ENCODE measurements around the gene GIMAP5. TPM values are rescaled to one million over a fixed set of nuclear protein-coding genes. Genes with fewer than 3 reads are reported as not detected.

Gene GIMAP5
- total RNA-seq, 1 donor from 2014 or later = not detected

- peak; percentile 81 for TF ChIP-seq CTCF (IDR thresholded peaks at IDR 0.05; ENCODE audit: insufficient read depth, low read length, severe bottlenecking)
- Histone ChIP-seq H3K4me3 (ENCODE audit: low read depth, low read length) (no peak overlapping the region), H3K36me3 (ENCODE audit: control insufficient read depth, insufficient read depth, low read length) (no peaks in the 10 kb centered on the region), H3K27me3 (ENCODE audit: control insufficient read depth, insufficient read depth, low read length) (no peaks in the 10 kb centered on the region)
- FAIRE-seq (peak; percentile 40), DNase-seq (ENCODE audit: low read depth) (peak; percentile 55)
These were observed 41.6 kb downstream of the GIMAP5 start for GRCh38 chr7:150778738-150779301.

- no peak overlapping the region for H3K4me3 ChIP-seq (ENCODE audit: low read depth, low read length)
- FAIRE-seq (no peak), DNase-seq (ENCODE audit: low read depth) (no peak)
- no peaks in the 10 kb centered on the region for H3K27me3 ChIP-seq (ENCODE audit: control insufficient read depth, insufficient read depth, low read length)
- no peak for TF ChIP-seq CTCF (IDR thresholded peaks at IDR 0.05; ENCODE audit: insufficient read depth, low read length, severe bottlenecking)
- no peaks in the 10 kb centered on the region for H3K36me3 ChIP-seq (ENCODE audit: control insufficient read depth, insufficient read depth, low read length)
These were observed 43.1 kb downstream of the GIMAP5 start for GRCh38 chr7:150780292-150780691.

GRCh38 chr7:150781103-150781502, 43.9 kb downstream of the GIMAP5 start:
- Histone ChIP-seq H3K4me3 (ENCODE audit: low read depth, low read length) (no peak overlapping the region), H3K36me3 (ENCODE audit: control insufficient read depth, insufficient read depth, low read length) (no peaks in the 10 kb centered on the region), H3K27me3 (ENCODE audit: control insufficient read depth, insufficient read depth, low read length) (no peaks in the 10 kb centered on the region)
- FAIRE-seq (no peak), DNase-seq (ENCODE audit: low read depth) (peak; percentile 11)
- no peak for TF ChIP-seq CTCF (IDR thresholded peaks at IDR 0.05; ENCODE audit: insufficient read depth, low read length, severe bottlenecking)

GRCh38 chr7:150781961-150782360, 44.7 kb downstream of the GIMAP5 start:
- Histone ChIP-seq H3K4me3 (ENCODE audit: low read depth, low read length) (no peak overlapping the region), H3K36me3 (ENCODE audit: control insufficient read depth, insufficient read depth, low read length) (no peaks in the 10 kb centered on the region), H3K27me3 (ENCODE audit: control insufficient read depth, insufficient read depth, low read length) (no peaks in the 10 kb centered on the region)
- FAIRE-seq (no peak), DNase-seq (ENCODE audit: low read depth) (no peak)
- no peak for TF ChIP-seq CTCF (IDR thresholded peaks at IDR 0.05; ENCODE audit: insufficient read depth, low read length, severe bottlenecking)

- H3K4me3 ChIP-seq (ENCODE audit: low read depth, low read length) = no peak overlapping the region
- no peak for TF ChIP-seq CTCF (IDR thresholded peaks at IDR 0.05; ENCODE audit: insufficient read depth, low read length, severe bottlenecking)
- FAIRE-seq = no peak
- H3K36me3 ChIP-seq (ENCODE audit: control insufficient read depth, insufficient read depth, low read length) = no peaks in the 10 kb centered on the region
- peaks cover 2% of the 10 kb centered on the region for H3K27me3 ChIP-seq (ENCODE audit: control insufficient read depth, insufficient read depth, low read length)
- DNase-seq (ENCODE audit: low read depth) = no peak
These were observed 47.0 kb downstream of the GIMAP5 start for GRCh38 chr7:150784120-150784736.

GRCh38 chr7:150784954-150785353, 47.7 kb downstream of the GIMAP5 start:
- Histone ChIP-seq H3K4me3 (ENCODE audit: low read depth, low read length) (no peak overlapping the region), H3K36me3 (ENCODE audit: control insufficient read depth, insufficient read depth, low read length) (no peaks in the 10 kb centered on the region), H3K27me3 (ENCODE audit: control insufficient read depth, insufficient read depth, low read length) (peaks cover 2% of the 10 kb centered on the region)
- FAIRE-seq (peak; percentile 88), DNase-seq (ENCODE audit: low read depth) (no peak)
- no peak for TF ChIP-seq CTCF (IDR thresholded peaks at IDR 0.05; ENCODE audit: insufficient read depth, low read length, severe bottlenecking)
